Thoracic aorta (tissue), 2 donors: ENCODE data around the gene PRDM15. TPM values are rescaled to one million over a fixed set of nuclear protein-coding genes. Genes with fewer than 3 reads are reported as not detected.

Source experiments
- ATAC-seq: fragments of 150-250 bp; one replicate; pipeline ENCODE4 v1.8.0; 2017; ENCODE audit warnings: low read depth; ENCODE audit not compliant: insufficient number of reproducible peaks, low FRiP score
- DNase-seq: peaks from one replicate; pipeline ENCODE4 v3.0.0-alpha.2; 2020; ENCODE audit warnings: low spot score
- H3K27ac ChIP-seq, 2 donors: fragments of 200-600 bp; sonication (generic); 1 replicate in 1 of 2; 2 replicates in 1 of 2; pipeline ENCODE4 v1.5.1; 2016; ENCODE audit warnings: mild to moderate bottlenecking in 2 of 2, moderate library complexity in 2 of 2
- H3K27me3 ChIP-seq: fragments of 200-600 bp; sonication (generic); replicated peaks from 2 replicates; pipeline ENCODE4 v1.6.0; 2016; ENCODE audit warnings: mild to moderate bottlenecking; ENCODE audit not compliant: insufficient read depth
- H3K36me3 ChIP-seq: fragments of 200-600 bp; sonication (generic); one replicate; pipeline ENCODE4 v1.5.1; 2016
- H3K4me1 ChIP-seq, 2 donors: fragments of 200-600 bp; sonication (generic); 1 replicate in 1 of 2; 2 replicates in 1 of 2; pipeline versions ENCODE4 v1.5.1 to v1.6.0; 2016; ENCODE audit warnings: low read depth in 2 of 2, mild to moderate bottlenecking in 1 of 2; ENCODE audit not compliant: control insufficient read depth in 1 of 2
- H3K4me3 ChIP-seq: fragments of 200-600 bp; sonication (generic); 2 replicates; pipeline ENCODE4 v1.5.1; 2016; ENCODE audit warnings: mild to moderate bottlenecking
- H3K9me3 ChIP-seq: fragments of 200-600 bp; sonication (generic); 2 replicates; pipeline ENCODE4 v1.5.1; 2016
- total RNA-seq, 2 donors: library from RNA; depleted of rRNA; stranded (reverse); fragments of >200 nt; gene quantifications; one replicate each; pipeline versions ENCODE4 v1.1.0 to v1.2.3, GENCODE V29; 2016
- TF ChIP-seq, protein P1 (sequence below): fragments of 200-600 bp; sonication (generic); IDR thresholded peaks from one replicate; pipeline ENCODE4 v1.5.1; 2019; ENCODE audit warnings: antibody characterized with exemption

Gene PRDM15
- total RNA-seq, 2 donors from 2014 or later = 9.0 to 14.9 TPM

DNA sequence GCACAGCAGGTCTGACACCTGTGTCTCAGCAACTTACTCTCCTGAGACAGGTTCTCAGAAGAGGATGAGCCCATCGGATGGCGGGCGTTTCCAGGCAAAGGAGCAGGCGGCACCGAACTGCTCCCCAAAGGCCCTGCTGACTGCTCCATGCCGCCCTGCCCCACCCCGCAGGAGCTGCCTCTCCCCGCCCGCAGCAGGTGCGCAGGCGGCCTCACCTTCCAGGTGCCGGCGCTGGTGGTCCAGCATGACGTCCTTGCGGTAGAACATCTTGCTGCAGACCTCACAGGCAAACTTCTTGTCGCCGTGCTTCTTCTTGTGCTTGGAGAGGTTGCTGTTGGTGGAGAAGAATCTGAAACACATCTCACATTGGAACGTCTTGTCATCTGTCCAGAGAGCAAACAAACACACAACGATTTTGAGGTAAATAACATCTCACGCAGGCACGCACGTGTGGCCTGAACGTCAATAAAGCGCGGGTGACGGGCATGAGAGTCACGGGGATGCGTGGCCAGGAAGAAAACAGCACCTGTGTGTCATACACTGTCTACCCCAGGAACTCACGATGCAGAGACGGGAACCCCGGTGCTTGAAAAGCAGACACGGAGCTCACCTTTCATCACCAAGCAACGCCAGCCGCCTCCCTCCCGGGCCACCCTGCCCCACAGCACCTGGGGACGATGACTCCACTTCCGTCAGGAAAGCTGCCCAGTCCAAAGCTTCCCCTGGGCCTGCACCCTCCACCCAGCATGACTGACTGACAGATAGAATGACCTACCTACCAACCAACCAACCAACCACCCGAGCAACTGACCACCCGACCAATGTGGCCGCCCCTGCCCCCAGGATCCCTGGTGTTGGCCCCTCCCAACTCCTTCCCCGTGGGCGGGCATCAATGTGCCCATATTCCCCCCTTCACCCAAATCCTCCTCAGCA lies 50.9 kb downstream of the PRDM15 start:
- no peak overlapping the region for H3K4me3 ChIP-seq
- TF ChIP-seq, protein P1, sequence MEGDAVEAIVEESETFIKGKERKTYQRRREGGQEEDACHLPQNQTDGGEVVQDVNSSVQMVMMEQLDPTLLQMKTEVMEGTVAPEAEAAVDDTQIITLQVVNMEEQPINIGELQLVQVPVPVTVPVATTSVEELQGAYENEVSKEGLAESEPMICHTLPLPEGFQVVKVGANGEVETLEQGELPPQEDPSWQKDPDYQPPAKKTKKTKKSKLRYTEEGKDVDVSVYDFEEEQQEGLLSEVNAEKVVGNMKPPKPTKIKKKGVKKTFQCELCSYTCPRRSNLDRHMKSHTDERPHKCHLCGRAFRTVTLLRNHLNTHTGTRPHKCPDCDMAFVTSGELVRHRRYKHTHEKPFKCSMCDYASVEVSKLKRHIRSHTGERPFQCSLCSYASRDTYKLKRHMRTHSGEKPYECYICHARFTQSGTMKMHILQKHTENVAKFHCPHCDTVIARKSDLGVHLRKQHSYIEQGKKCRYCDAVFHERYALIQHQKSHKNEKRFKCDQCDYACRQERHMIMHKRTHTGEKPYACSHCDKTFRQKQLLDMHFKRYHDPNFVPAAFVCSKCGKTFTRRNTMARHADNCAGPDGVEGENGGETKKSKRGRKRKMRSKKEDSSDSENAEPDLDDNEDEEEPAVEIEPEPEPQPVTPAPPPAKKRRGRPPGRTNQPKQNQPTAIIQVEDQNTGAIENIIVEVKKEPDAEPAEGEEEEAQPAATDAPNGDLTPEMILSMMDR = no peak
- no peaks in the 10 kb centered on the region for H3K9me3 ChIP-seq
- H3K36me3 ChIP-seq = peaks cover 10% of the 10 kb centered on the region
- H3K4me1 ChIP-seq = no peaks in the 10 kb centered on the region
- no peaks in the 10 kb centered on the region for H3K27me3 ChIP-seq
- no peak overlapping the region for H3K27ac ChIP-seq
- ATAC-seq (no peak), DNase-seq (no peak)

DNA sequence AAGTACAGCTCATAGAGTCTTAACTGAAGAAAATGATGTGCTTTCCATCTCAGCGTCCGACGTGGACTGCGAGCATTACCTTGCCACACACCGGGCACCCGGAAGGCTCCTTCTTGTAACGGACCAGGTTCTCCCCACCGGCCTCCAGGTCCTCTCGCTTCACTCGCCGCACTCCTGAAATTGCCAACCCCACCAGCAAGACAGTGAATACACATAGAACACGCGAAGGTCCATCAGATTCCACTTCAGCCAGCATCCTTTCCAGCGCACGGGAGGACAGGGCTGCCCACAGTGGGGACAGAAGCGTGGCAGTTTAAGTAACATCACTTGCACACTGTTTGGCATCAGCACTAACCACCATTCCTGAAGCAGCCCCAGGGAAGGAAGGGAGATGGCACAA lies 53.3 kb downstream of the PRDM15 start:
- H3K27me3 ChIP-seq = no peaks in the 10 kb centered on the region
- no peak overlapping the region for H3K27ac ChIP-seq
- ATAC-seq = no peak
- peaks cover 10% of the 10 kb centered on the region for H3K36me3 ChIP-seq
- H3K4me1 ChIP-seq = no peaks in the 10 kb centered on the region
- TF ChIP-seq, protein P1 = no peak
- no peak for DNase-seq
- no peak overlapping the region for H3K4me3 ChIP-seq
- H3K9me3 ChIP-seq = no peaks in the 10 kb centered on the region

DNA sequence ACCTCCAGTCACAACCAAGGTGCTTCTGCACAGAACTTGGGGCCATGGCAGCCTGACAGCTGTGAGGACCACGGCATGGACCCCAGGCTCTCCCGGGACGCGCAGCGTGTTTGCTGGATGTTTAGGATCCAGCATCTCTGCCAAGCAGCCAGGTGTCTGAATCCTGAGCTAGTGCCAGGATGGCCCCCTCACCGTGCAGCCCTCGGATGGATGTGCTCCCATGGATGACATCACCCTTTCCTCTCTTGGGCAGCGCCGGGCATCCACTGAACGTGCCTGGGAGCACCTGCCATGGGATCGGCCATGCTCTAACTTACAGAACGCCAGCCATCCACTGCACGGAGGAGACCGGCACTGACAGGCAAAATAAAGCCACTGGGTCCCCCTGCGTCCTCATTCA lies 53.9 kb downstream of the PRDM15 start:
- Histone ChIP-seq H3K9me3 (no peaks in the 10 kb centered on the region), H3K27me3 (no peaks in the 10 kb centered on the region), H3K27ac (no peak overlapping the region), H3K36me3 (peaks cover 10% of the 10 kb centered on the region), H3K4me1 (no peaks in the 10 kb centered on the region), H3K4me3 (no peak overlapping the region)
- ATAC-seq = no peak
- no peak for DNase-seq
- TF ChIP-seq, protein P1 = no peak

DNA sequence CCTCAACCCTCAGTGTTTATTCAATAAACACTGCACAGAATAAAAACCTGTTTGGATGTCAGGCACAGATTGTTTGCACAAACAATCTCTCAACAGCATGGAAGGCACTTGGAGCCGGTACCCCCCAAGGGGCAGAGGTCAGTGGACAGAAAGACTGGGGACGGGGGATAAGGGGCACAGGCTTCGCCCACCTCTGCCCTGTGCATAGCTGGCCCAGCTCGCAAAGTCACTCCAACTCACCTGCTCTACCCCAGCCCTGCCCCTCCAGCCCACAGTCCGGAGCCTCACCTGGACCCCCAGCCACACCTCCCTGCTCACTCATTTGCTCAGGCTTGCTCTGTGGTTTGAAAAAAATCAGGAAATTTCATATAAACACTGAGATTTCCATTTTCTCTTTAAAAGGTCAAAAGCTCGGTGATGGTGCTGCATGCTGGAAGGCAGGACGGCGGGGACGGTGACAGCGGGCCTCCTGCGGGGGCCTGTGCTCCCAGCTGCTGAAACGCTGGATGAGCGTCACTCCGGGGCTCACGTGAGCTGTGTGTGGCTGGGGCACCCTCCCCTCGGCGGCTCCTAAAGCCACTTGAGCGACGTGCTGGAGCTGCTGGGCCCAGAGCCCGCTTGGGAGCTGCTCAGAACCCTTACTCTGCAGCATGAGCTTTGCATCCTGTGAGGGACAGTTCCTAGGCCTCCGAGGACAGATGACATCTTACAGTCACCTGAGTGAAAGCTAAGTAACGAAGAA lies 54.5 kb downstream of the PRDM15 start:
- TF ChIP-seq, protein P1 = no peak
- Histone ChIP-seq H3K27ac (no peak overlapping the region), H3K27me3 (no peaks in the 10 kb centered on the region), H3K4me3 (no peak overlapping the region), H3K9me3 (no peaks in the 10 kb centered on the region), H3K36me3 (peaks cover 10% of the 10 kb centered on the region), H3K4me1 (no peaks in the 10 kb centered on the region)
- no peak for DNase-seq
- no peak for ATAC-seq

DNA sequence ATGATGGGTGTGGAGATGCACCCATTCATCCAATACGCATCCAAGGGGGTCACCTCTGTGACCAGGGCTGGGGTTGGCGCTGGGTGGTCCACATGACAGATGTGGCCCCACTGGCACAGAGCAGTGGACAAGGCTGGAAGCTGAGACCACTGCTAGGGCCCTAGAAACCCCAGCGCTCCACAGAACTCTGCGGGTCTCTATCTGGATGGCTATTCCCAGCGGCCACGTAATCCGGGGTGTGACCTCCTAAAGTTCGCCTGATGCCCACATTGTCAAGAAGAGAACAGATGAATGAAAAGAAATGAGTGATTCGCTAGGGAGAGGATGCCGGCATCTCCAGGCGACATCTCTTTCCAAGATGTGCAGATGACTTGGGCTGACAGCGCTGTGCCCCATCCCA lies 55.2 kb downstream of the PRDM15 start:
- H3K4me1 ChIP-seq = no peaks in the 10 kb centered on the region
- H3K27me3 ChIP-seq = no peaks in the 10 kb centered on the region
- peaks cover 10% of the 10 kb centered on the region for H3K36me3 ChIP-seq
- H3K9me3 ChIP-seq = no peaks in the 10 kb centered on the region
- ATAC-seq (no peak), DNase-seq (no peak)
- no peak overlapping the region for H3K27ac ChIP-seq
- no peak overlapping the region for H3K4me3 ChIP-seq
- TF ChIP-seq, protein P1 = no peak
